ENCODE measurements around the gene NOX3.

Gene NOX3

DNA sequence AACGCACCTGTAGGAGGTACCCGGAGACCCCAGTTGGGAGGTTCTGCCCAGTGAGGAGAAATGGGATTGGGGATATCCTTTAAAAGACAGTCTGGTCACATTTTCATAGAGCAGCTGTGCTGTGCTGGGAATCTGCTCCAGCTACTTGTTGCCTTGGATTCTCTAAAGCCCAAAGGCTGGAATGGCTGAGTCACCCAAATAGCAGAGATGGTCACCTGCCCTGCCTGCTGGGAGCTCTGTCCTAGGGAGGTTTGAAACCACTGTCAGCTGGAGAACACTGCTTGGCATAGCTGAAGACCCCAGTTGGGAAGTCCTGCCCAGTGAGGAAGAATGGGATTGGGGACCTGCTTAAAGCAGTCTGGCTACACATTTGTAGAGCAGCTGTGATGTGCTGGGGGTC is 106.5 kb downstream of the NOX3 start:
- TF ChIP-seq, protein P1, sequence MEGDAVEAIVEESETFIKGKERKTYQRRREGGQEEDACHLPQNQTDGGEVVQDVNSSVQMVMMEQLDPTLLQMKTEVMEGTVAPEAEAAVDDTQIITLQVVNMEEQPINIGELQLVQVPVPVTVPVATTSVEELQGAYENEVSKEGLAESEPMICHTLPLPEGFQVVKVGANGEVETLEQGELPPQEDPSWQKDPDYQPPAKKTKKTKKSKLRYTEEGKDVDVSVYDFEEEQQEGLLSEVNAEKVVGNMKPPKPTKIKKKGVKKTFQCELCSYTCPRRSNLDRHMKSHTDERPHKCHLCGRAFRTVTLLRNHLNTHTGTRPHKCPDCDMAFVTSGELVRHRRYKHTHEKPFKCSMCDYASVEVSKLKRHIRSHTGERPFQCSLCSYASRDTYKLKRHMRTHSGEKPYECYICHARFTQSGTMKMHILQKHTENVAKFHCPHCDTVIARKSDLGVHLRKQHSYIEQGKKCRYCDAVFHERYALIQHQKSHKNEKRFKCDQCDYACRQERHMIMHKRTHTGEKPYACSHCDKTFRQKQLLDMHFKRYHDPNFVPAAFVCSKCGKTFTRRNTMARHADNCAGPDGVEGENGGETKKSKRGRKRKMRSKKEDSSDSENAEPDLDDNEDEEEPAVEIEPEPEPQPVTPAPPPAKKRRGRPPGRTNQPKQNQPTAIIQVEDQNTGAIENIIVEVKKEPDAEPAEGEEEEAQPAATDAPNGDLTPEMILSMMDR (IDR thresholded peaks at IDR 0.05; ENCODE audit: borderline replicate concordance, insufficient read depth, low read depth, low read length) = no peak
- H3K4me3 ChIP-seq (ENCODE audit: low read depth, low read length) = no peak overlapping the region

DNA sequence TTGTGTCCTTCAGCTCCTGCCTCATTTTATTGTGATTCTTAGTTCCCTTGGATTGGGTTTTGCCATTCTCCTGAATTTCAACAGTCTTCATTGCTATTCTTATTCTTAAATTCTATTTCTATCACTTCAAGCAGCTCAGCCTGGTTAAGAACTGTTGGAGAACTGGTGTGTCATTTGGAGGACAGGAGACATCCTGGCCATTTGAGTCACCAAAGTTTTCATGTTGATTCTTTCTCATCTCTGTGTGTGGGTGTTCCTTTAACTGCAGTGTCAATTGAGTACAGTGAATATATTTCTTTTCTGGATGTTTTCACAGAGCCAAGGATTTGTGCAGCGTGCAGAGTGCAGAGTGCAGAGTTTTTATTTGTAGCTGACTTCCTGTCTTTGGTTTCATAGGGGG is 107.8 kb downstream of the NOX3 start:
- H3K4me3 ChIP-seq (ENCODE audit: low read depth, low read length) = no peak overlapping the region
- TF ChIP-seq, protein P1 (IDR thresholded peaks at IDR 0.05; ENCODE audit: borderline replicate concordance, insufficient read depth, low read depth, low read length) = no peak

DNA sequence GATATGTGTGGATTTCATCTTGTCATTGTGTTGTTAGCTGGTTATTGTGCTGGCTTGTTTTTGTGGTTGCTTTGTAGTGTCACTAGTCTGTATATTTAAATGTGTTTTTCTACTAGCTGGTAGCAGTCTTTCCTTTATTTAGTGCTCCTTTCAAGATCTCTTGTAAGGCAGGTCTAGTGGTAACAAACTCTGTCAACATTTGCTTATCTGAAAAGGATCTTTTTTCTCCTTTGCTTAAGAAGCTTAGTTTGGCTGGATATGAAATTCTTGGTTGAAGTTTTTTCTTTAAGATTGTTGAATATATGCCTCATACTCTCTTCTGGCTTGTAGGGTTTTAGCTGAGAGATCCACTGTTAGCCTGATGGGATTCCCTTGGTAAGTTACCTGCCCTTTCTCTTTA is 108.7 kb downstream of the NOX3 start:
- H3K4me3 ChIP-seq (ENCODE audit: low read depth, low read length) = no peak overlapping the region
- TF ChIP-seq, protein P1 (IDR thresholded peaks at IDR 0.05; ENCODE audit: borderline replicate concordance, insufficient read depth, low read depth, low read length) = no peak

Data from GM12875 (cell line).